Measurements from ENCODE around the gene DIAPH2.

DNA sequence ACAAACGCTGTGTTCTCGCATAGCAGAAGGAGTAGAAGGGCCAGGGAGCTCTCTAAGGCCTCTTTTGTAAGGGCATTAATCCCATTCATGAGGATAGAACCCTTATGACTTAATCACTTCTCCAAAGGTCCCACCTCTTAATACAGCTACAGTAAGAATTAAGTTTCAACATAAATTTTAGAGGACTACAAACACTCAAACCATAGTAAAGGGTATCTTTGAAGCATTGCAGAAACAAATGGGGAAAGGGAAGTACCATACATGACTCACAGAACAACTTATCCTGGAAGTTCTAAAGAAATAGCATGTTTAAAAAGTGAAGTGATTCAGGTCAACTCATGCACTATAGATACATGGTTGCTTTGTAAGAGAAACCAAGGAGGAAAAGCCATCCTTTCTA, 879.9 kb downstream of the DIAPH2 start:
- no peak for TF ChIP-seq POLR2A (IDR thresholded peaks at IDR 0.05)
- TF ChIP-seq, protein P1, sequence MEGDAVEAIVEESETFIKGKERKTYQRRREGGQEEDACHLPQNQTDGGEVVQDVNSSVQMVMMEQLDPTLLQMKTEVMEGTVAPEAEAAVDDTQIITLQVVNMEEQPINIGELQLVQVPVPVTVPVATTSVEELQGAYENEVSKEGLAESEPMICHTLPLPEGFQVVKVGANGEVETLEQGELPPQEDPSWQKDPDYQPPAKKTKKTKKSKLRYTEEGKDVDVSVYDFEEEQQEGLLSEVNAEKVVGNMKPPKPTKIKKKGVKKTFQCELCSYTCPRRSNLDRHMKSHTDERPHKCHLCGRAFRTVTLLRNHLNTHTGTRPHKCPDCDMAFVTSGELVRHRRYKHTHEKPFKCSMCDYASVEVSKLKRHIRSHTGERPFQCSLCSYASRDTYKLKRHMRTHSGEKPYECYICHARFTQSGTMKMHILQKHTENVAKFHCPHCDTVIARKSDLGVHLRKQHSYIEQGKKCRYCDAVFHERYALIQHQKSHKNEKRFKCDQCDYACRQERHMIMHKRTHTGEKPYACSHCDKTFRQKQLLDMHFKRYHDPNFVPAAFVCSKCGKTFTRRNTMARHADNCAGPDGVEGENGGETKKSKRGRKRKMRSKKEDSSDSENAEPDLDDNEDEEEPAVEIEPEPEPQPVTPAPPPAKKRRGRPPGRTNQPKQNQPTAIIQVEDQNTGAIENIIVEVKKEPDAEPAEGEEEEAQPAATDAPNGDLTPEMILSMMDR (IDR thresholded peaks at IDR 0.05): no peak
